CD4-positive, alpha-beta T cell treated with Interleukin-17A for 4 hours (primary cell): ENCODE data around the gene ZNF593OS.
A peak's percentile ranks its signal among the peaks of the same experiment; 100 is the strongest.

Experiments used
- DNase-seq: peaks from one replicate; pipeline ENCODE4 v3.0.0-alpha.2; 2020; ENCODE audit warnings: mixed read lengths

The ZNF593OS gene

GRCh38 chr1:26125946-26126320, 45.7 kb downstream of the ZNF593OS start:
- DNase-seq, result no peak

GRCh38 chr1:26125382-26125781, 46.2 kb downstream of the ZNF593OS start:
- no peak for DNase-seq

GRCh38 chr1:26124418-26125331, 47.0 kb downstream of the ZNF593OS start:
- no peak for DNase-seq

- peak; percentile 32 for DNase-seq
Observed at GRCh38 chr1:26122988-26123973, 48.4 kb downstream of the ZNF593OS start.

- DNase-seq, result no peak
Observed at GRCh38 chr1:26121854-26122773, 49.5 kb downstream of the ZNF593OS start.

GRCh38 chr1:26119892-26120608, 51.6 kb downstream of the ZNF593OS start:
- no peak for DNase-seq
